Fibroblast of pulmonary artery (primary cell): ENCODE data around the gene OR10V1.

ENCODE experiments used
- DNase-seq: peaks from one replicate; pipeline ENCODE4 v3.0.0-alpha.2; 2010; ENCODE audit warnings: low read depth
- H3K4me3 ChIP-seq: replicated peaks from 2 replicates; pipeline ENCODE4 v1.5.1; 2011; ENCODE audit warnings: low read depth, mild to moderate bottlenecking, control low read depth, low read length, moderate library complexity
- CTCF ChIP-seq: IDR thresholded peaks from 2 replicates; pipeline ENCODE4 v1.5.1; 2011; ENCODE audit warnings: mild to moderate bottlenecking, control low read depth, low read length, inconsistent platforms; ENCODE audit errors: missing control alignments

The OR10V1 gene

GRCh38 chr11:59678118-59678812 is 35.4 kb downstream of the OR10V1 start:
- TF ChIP-seq CTCF, result peak; percentile 6
- peak; percentile 13 for DNase-seq
- H3K4me3 ChIP-seq, result no peak overlapping the region

- DNase-seq, result no peak
- no peak for TF ChIP-seq CTCF
These were observed 37.4 kb downstream of the OR10V1 start for GRCh38 chr11:59676205-59676604.

GRCh38 chr11:59674291-59674690 is 39.4 kb downstream of the OR10V1 start:
- H3K4me3 ChIP-seq, result no peak overlapping the region
- no peak for TF ChIP-seq CTCF
- no peak for DNase-seq

More at GRCh38 chr11:59676205-59676604, 37.4 kb downstream of the OR10V1 start:
- no peak overlapping the region for H3K4me3 ChIP-seq

- no peak overlapping the region for H3K4me3 ChIP-seq
- DNase-seq, result no peak
- no peak for TF ChIP-seq CTCF
These were observed 40.4 kb downstream of the OR10V1 start for GRCh38 chr11:59673291-59673690.

- no peak overlapping the region for H3K4me3 ChIP-seq
- no peak for DNase-seq
- no peak for TF ChIP-seq CTCF
These were observed 42.2 kb downstream of the OR10V1 start for GRCh38 chr11:59671471-59671870.

- peak; percentile 78 for DNase-seq
- H3K4me3 ChIP-seq, result peak overlapping the region; percentile 89
- no peak for TF ChIP-seq CTCF
These were observed 44.0 kb downstream of the OR10V1 start for GRCh38 chr11:59669611-59670009.
